Inflammatory macrophage treated with lipopolysaccharide for 1 hour (primary cell): Measurements from ENCODE around the gene TBC1D24.
"Not testable (repeated sequence)": the region's sequence is repeated elsewhere in the genome, so short reads cannot be mapped to it uniquely, and the experiment has no call there.

Experiments used
- DNase-seq, 2 donors: peaks; one replicate each; pipeline ENCODE4 v3.0.0-alpha.2; 2020 to 2022

The TBC1D24 gene

GRCh38 chr16:2533912-2534311 lies 59.0 kb downstream of the TBC1D24 start:
- DNase-seq = no peak

- DNase-seq = not testable (repeated sequence)
Observed at GRCh38 chr16:2534335-2534734, 59.4 kb downstream of the TBC1D24 start.

GRCh38 chr16:2535625-2536013 lies 60.7 kb downstream of the TBC1D24 start:
- DNase-seq = peak; percentile 78 to 97

GRCh38 chr16:2537451-2538379 lies 62.8 kb downstream of the TBC1D24 start, which contains the start of gene PDPK1:
Gene PDPK1, plus strand, starts transcription at chr16:2538021. Its CDS starts 92 bp downstream, at chr16:2538113.
- DNase-seq = peak; percentile 96

- not testable (repeated sequence) for DNase-seq
Observed at GRCh38 chr16:2539192-2539844, 64.4 kb downstream of the TBC1D24 start.

- DNase-seq = not testable (repeated sequence)
Observed at GRCh38 chr16:2539845-2540458, 65.0 kb downstream of the TBC1D24 start.

- DNase-seq = not testable (repeated sequence)
Observed at GRCh38 chr16:2540912-2541311, 66.0 kb downstream of the TBC1D24 start.

- DNase-seq = not testable (repeated sequence)
Observed at GRCh38 chr16:2541409-2541808, 66.5 kb downstream of the TBC1D24 start.

- not testable (repeated sequence) for DNase-seq
Observed at GRCh38 chr16:2543771-2544170, 68.8 kb downstream of the TBC1D24 start.

- DNase-seq = not testable (repeated sequence)
Observed at GRCh38 chr16:2550283-2550878, 75.5 kb downstream of the TBC1D24 start.

- DNase-seq = not testable (repeated sequence)
Observed at GRCh38 chr16:2551420-2551889, 76.5 kb downstream of the TBC1D24 start.

GRCh38 chr16:2554709-2555425 lies 79.9 kb downstream of the TBC1D24 start:
- DNase-seq = not testable (repeated sequence)
